ENCODE data around the gene UNC80.

UNC80 gene

DNA sequence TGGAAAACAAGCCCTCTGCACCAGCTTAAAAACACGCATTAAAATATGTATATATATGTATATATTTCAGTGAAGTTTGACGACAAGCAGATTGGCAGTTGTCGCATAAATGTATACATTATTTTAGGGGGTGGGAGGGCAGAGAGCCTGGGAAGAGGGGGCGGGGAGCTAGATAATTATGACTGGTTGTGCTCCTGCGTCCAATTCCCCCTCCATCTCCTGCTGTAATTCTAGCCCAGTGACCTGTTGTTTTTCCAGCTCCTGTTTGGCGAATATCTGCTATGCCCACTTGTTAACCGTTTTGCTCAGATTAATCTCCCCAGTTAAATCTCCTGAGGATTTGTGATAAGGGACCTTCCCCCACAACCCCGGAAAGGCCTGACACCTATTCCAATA is 656 bp downstream of the UNC80 start:
- no peak overlapping the region for H2AFZ ChIP-seq (ENCODE audit: low read length)

DNA sequence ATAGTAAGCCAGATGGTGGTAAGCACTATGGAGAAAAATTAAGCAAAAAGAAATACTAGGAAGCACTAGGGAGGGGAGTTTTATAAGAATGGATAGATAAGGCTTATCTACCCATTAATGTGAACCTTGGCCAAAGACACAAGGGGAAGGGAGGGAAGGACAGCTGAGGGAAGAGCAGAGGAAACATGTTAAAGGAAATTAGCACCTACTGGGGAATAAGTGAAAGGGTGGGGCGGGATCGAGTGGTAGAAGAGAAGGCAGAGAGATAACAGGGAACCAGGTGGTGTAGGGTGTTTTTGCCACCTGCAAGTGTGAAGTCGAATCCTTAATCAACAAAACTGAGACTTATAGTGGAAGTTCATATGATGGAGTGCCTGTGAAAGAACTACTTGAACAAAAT is 1.7 kb downstream of the UNC80 start:
- H3F3A ChIP-seq (ENCODE audit: insufficient read depth, low read length), result no peaks in the 10 kb centered on the region
- no peaks in the 10 kb centered on the region for H3K36me3 ChIP-seq (replicated peaks; ENCODE audit: insufficient read depth, low read length)
- no peak overlapping the region for H3K27ac ChIP-seq (ENCODE audit: low read length)
- H3K9ac ChIP-seq (ENCODE audit: low read length), result no peak overlapping the region
- H3K4me3 ChIP-seq (ENCODE audit: low read length), result no peak overlapping the region
- H2AFZ ChIP-seq (ENCODE audit: low read length), result no peak overlapping the region
- no peaks in the 10 kb centered on the region for H3K4me1 ChIP-seq (ENCODE audit: low read length)
- H3K4me2 ChIP-seq (ENCODE audit: low read depth, low read length), result no peak overlapping the region
- H3K27me3 ChIP-seq (replicated peaks; ENCODE audit: insufficient read depth, low read length), result no peaks in the 10 kb centered on the region
- DNase-seq, result no peak
- H3K79me2 ChIP-seq (ENCODE audit: low read length), result no peaks in the 10 kb centered on the region
- H3K9me2 ChIP-seq (replicated peaks; ENCODE audit: insufficient read depth, low read length), result no peaks in the 10 kb centered on the region
- H3K9me3 ChIP-seq (replicated peaks; ENCODE audit: insufficient read depth, low read length), result no peaks in the 10 kb centered on the region
- no peaks in the 10 kb centered on the region for H4K20me1 ChIP-seq (ENCODE audit: insufficient read depth, low read length)
- TF ChIP-seq, protein P1, sequence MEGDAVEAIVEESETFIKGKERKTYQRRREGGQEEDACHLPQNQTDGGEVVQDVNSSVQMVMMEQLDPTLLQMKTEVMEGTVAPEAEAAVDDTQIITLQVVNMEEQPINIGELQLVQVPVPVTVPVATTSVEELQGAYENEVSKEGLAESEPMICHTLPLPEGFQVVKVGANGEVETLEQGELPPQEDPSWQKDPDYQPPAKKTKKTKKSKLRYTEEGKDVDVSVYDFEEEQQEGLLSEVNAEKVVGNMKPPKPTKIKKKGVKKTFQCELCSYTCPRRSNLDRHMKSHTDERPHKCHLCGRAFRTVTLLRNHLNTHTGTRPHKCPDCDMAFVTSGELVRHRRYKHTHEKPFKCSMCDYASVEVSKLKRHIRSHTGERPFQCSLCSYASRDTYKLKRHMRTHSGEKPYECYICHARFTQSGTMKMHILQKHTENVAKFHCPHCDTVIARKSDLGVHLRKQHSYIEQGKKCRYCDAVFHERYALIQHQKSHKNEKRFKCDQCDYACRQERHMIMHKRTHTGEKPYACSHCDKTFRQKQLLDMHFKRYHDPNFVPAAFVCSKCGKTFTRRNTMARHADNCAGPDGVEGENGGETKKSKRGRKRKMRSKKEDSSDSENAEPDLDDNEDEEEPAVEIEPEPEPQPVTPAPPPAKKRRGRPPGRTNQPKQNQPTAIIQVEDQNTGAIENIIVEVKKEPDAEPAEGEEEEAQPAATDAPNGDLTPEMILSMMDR (IDR thresholded peaks at IDR 0.05; ENCODE audit: low read length), result no peak
- TF ChIP-seq EZH2 (optimal IDR thresholded peaks at IDR 0.05; ENCODE audit: low read depth, low read length) (no peak), EZH2phosphoT487 (IDR thresholded peaks at IDR 0.05; ENCODE audit: low read length) (no peak)

More for the DNA sequence above, 656 bp downstream of the UNC80 start:
- H3K4me1 ChIP-seq (ENCODE audit: low read length), result no peaks in the 10 kb centered on the region
- H3K27ac ChIP-seq (ENCODE audit: low read length), result no peak overlapping the region
- H3K9me3 ChIP-seq (replicated peaks; ENCODE audit: insufficient read depth, low read length), result no peaks in the 10 kb centered on the region
- no peak for DNase-seq
- no peaks in the 10 kb centered on the region for H3K36me3 ChIP-seq (replicated peaks; ENCODE audit: insufficient read depth, low read length)
- TF ChIP-seq EZH2phosphoT487 (IDR thresholded peaks at IDR 0.05; ENCODE audit: low read length), result no peak
- TF ChIP-seq, protein P1 (IDR thresholded peaks at IDR 0.05; ENCODE audit: low read length), result no peak
- no peak for TF ChIP-seq EZH2 (optimal IDR thresholded peaks at IDR 0.05; ENCODE audit: low read depth, low read length)
- H4K20me1 ChIP-seq (ENCODE audit: insufficient read depth, low read length), result no peaks in the 10 kb centered on the region
- no peaks in the 10 kb centered on the region for H3F3A ChIP-seq (ENCODE audit: insufficient read depth, low read length)
- no peak overlapping the region for H3K4me3 ChIP-seq (ENCODE audit: low read length)
- no peaks in the 10 kb centered on the region for H3K27me3 ChIP-seq (replicated peaks; ENCODE audit: insufficient read depth, low read length)
- H3K79me2 ChIP-seq (ENCODE audit: low read length), result no peaks in the 10 kb centered on the region
- no peak overlapping the region for H3K9ac ChIP-seq (ENCODE audit: low read length)
- H3K9me2 ChIP-seq (replicated peaks; ENCODE audit: insufficient read depth, low read length), result no peaks in the 10 kb centered on the region
- no peak overlapping the region for H3K4me2 ChIP-seq (ENCODE audit: low read depth, low read length)

DNA sequence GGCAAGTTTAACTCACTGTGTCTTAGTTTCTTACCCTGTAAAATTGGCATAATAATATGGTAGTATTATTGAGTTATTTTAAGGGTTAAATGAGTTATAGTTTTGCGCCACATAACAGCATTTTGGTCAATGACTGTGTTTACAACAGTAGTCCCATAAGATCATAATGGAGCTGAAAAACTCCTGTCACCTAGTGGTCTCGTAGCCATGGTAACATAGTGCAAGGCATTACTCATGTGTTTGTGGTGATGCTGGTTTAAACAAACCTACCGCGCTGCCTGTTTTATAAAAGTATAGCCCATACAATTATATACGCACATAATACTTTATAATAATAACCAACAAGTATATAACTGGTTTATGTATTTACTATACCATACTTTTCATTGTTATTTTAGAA is 15.8 kb downstream of the UNC80 start:
- Histone ChIP-seq H3K79me2 (ENCODE audit: low read length) (no peaks in the 10 kb centered on the region), H3K9me3 (replicated peaks; ENCODE audit: insufficient read depth, low read length) (no peaks in the 10 kb centered on the region), H3K36me3 (replicated peaks; ENCODE audit: insufficient read depth, low read length) (no peaks in the 10 kb centered on the region), H3K27ac (ENCODE audit: low read length) (no peak overlapping the region), H3K27me3 (replicated peaks; ENCODE audit: insufficient read depth, low read length) (no peaks in the 10 kb centered on the region), H4K20me1 (ENCODE audit: insufficient read depth, low read length) (no peaks in the 10 kb centered on the region), H3K4me2 (ENCODE audit: low read depth, low read length) (no peak overlapping the region), H3K4me1 (ENCODE audit: low read length) (0 out of 2 replicates have a peak, but pooled peaks cover 2% of the 10 kb centered on the region), H2AFZ (ENCODE audit: low read length) (no peak overlapping the region), H3F3A (ENCODE audit: insufficient read depth, low read length) (no peaks in the 10 kb centered on the region), H3K4me3 (ENCODE audit: low read length) (no peak overlapping the region), H3K9ac (ENCODE audit: low read length) (no peak overlapping the region), H3K9me2 (replicated peaks; ENCODE audit: insufficient read depth, low read length) (no peaks in the 10 kb centered on the region)
- no peak for TF ChIP-seq EZH2 (optimal IDR thresholded peaks at IDR 0.05; ENCODE audit: low read depth, low read length)
- TF ChIP-seq, protein P1 (IDR thresholded peaks at IDR 0.05; ENCODE audit: low read length), result no peak
- no peak for TF ChIP-seq EZH2phosphoT487 (IDR thresholded peaks at IDR 0.05; ENCODE audit: low read length)
- no peak for DNase-seq

Data from MM.1S (cell line).